Measurements from ENCODE around the gene PSMD4.

GRCh38 chr1:151312411-151312810, 57.9 kb downstream of the PSMD4 start:
- TF ChIP-seq CTCF (IDR thresholded peaks at IDR 0.05) (no peak), EZH2 (IDR thresholded peaks at IDR 0.05; ENCODE audit: borderline replicate concordance, insufficient read depth, low read depth, low read length, poor library complexity, severe bottlenecking) (no peak)

Data from B cell (primary cell).